Measurements from ENCODE around the gene NEK2.
A peak's percentile ranks its signal among the peaks of the same experiment; 100 is the strongest.
"Not testable (repeated sequence)": the region's sequence is repeated elsewhere in the genome, so short reads cannot be mapped to it uniquely, and the experiment has no call there.

Gene NEK2

GRCh38 chr1:211647711-211648121 lies 27.7 kb downstream of the NEK2 start:
- no peak for DNase-seq (ENCODE audit: extremely low spot score)
- ChIA-PET POLR2A (interaction anchor here (0.5 kb wide), 1 partner anchor 78 kb away, joined by 3 read pairs; no protein-coding TSS in a partner anchor), CTCF (no interaction called here)
- TF ChIP-seq SUZ12 (IDR thresholded peaks at IDR 0.05) (no peak), TARDBP (IDR thresholded peaks at IDR 0.05) (no peak), ZNF384 (IDR thresholded peaks at IDR 0.05) (no peak), ARNT (IDR thresholded peaks at IDR 0.05) (no peak), LEF1 (IDR thresholded peaks at IDR 0.05; ENCODE audit: borderline replicate concordance) (no peak), CTBP1 (IDR thresholded peaks at IDR 0.05; ENCODE audit: borderline replicate concordance) (no peak), FOXM1 (IDR thresholded peaks at IDR 0.05; ENCODE audit: borderline replicate concordance) (no peak), ELF4 (IDR thresholded peaks at IDR 0.05) (no peak), NFRKB (IDR thresholded peaks at IDR 0.05) (no peak)

- CTCF ChIA-PET, result no interaction called here
These were observed 28.9 kb downstream of the NEK2 start for GRCh38 chr1:211646566-211646965.

GRCh38 chr1:211645601-211646000 lies 29.8 kb downstream of the NEK2 start:
- POLR2A ChIA-PET; DNase-seq (ENCODE audit: extremely low spot score): not testable (repeated sequence)
- CTCF ChIA-PET, result interaction anchor here (0.6 kb wide), 1 partner anchor 1908 kb away, joined by 3 read pairs; no protein-coding TSS in a partner anchor

More at GRCh38 chr1:211646566-211646965, 28.9 kb downstream of the NEK2 start:
- DNase-seq (ENCODE audit: extremely low spot score), result no peak
- no peak for TF ChIP-seq ARNT (IDR thresholded peaks at IDR 0.05)
- no peak for TF ChIP-seq TARDBP (IDR thresholded peaks at IDR 0.05)
- no peak for TF ChIP-seq FOXK2 (IDR thresholded peaks at IDR 0.05)
- TF ChIP-seq LEF1 (IDR thresholded peaks at IDR 0.05; ENCODE audit: borderline replicate concordance), result no peak
- no peak for TF ChIP-seq FOXA1 (IDR thresholded peaks at IDR 0.05)
- no peak for TF ChIP-seq PKNOX1 (IDR thresholded peaks at IDR 0.05)
- no peak for TF ChIP-seq CTBP1 (IDR thresholded peaks at IDR 0.05; ENCODE audit: borderline replicate concordance)
- no peak for TF ChIP-seq ZNF384 (IDR thresholded peaks at IDR 0.05)
- TF ChIP-seq HDGF (IDR thresholded peaks at IDR 0.05; ENCODE audit: borderline replicate concordance), result no peak
- no peak for TF ChIP-seq BHLHE40 (IDR thresholded peaks at IDR 0.05; ENCODE audit: borderline replicate concordance)
- no peak for TF ChIP-seq SUZ12 (IDR thresholded peaks at IDR 0.05)
- no peak for TF ChIP-seq L3MBTL2 (conservative IDR thresholded peaks at IDR 0.05)
- TF ChIP-seq SP1 (IDR thresholded peaks at IDR 0.05), result no peak
- POLR2A ChIA-PET, result no interaction called here

- CTCF ChIA-PET, result no interaction called here
- no peak for DNase-seq (ENCODE audit: extremely low spot score)
- POLR2A ChIA-PET, result no interaction called here
- TF ChIP-seq PKNOX1 (IDR thresholded peaks at IDR 0.05) (no peak), ARNT (IDR thresholded peaks at IDR 0.05) (no peak), ZNF384 (IDR thresholded peaks at IDR 0.05) (no peak), SUZ12 (IDR thresholded peaks at IDR 0.05) (no peak), CTBP1 (IDR thresholded peaks at IDR 0.05; ENCODE audit: borderline replicate concordance) (no peak)
These were observed 30.8 kb downstream of the NEK2 start for GRCh38 chr1:211644653-211645052.

GRCh38 chr1:211643324-211644212 lies 31.9 kb downstream of the NEK2 start:
- CTCF ChIA-PET, result interaction anchor here (0.6 to 1.2 kb wide), 4 partner anchors 9 to 167 kb away, joined by 3 read pairs; no protein-coding TSS in a partner anchor
- POLR2A ChIA-PET, result interaction anchor here (0.8 to 1.2 kb wide), 2 partner anchors 9 to 13 kb away, joined by 3 to 4 read pairs; no protein-coding TSS in a partner anchor
- peak; percentile 51 for DNase-seq (ENCODE audit: extremely low spot score)
- no peak for TF ChIP-seq ZNF384 (IDR thresholded peaks at IDR 0.05)
- TF ChIP-seq ARNT (IDR thresholded peaks at IDR 0.05), result no peak
- no peak for TF ChIP-seq FOXK2 (IDR thresholded peaks at IDR 0.05)
- no peak for TF ChIP-seq LEF1 (IDR thresholded peaks at IDR 0.05; ENCODE audit: borderline replicate concordance)
- no peak for TF ChIP-seq BHLHE40 (IDR thresholded peaks at IDR 0.05; ENCODE audit: borderline replicate concordance)
- no peak for TF ChIP-seq PKNOX1 (IDR thresholded peaks at IDR 0.05)
- no peak for TF ChIP-seq SP1 (IDR thresholded peaks at IDR 0.05)
- no peak for TF ChIP-seq CTBP1 (IDR thresholded peaks at IDR 0.05; ENCODE audit: borderline replicate concordance)
- no peak for TF ChIP-seq ELF4 (IDR thresholded peaks at IDR 0.05)
- no peak for TF ChIP-seq FOXA1 (IDR thresholded peaks at IDR 0.05)
- no peak for TF ChIP-seq TARDBP (IDR thresholded peaks at IDR 0.05)
- no peak for TF ChIP-seq L3MBTL2 (conservative IDR thresholded peaks at IDR 0.05)
- TF ChIP-seq FOXM1 (IDR thresholded peaks at IDR 0.05; ENCODE audit: borderline replicate concordance), result no peak
- no peak for TF ChIP-seq HDGF (IDR thresholded peaks at IDR 0.05; ENCODE audit: borderline replicate concordance)
- TF ChIP-seq SUZ12 (IDR thresholded peaks at IDR 0.05), result no peak

GRCh38 chr1:211642870-211643269 lies 32.6 kb downstream of the NEK2 start:
- CTCF ChIA-PET, result interaction anchor here (0.6 to 1.3 kb wide), 3 partner anchors 10 to 13 kb away, joined by 3 read pairs; no protein-coding TSS in a partner anchor
- no peak for TF ChIP-seq TARDBP (IDR thresholded peaks at IDR 0.05)
- TF ChIP-seq L3MBTL2 (conservative IDR thresholded peaks at IDR 0.05), result no peak
- TF ChIP-seq ZNF384 (IDR thresholded peaks at IDR 0.05), result no peak
- TF ChIP-seq PKNOX1 (IDR thresholded peaks at IDR 0.05), result no peak
- POLR2A ChIA-PET, result no interaction called here
- DNase-seq (ENCODE audit: extremely low spot score), result no peak
